Measurements from ENCODE around the gene LINGO3.

GRCh38 chr19:2352121-2352520 lies 44.2 kb upstream of the LINGO3 start:
- TF ChIP-seq EP300 (IDR thresholded peaks at IDR 0.05) (no peak), POLR2A (IDR thresholded peaks at IDR 0.05) (no peak), CTCF (IDR thresholded peaks at IDR 0.05) (no peak), POLR2AphosphoS5 (IDR thresholded peaks at IDR 0.05) (no peak)
